ENCODE results near the gene COMMD7. TPM values are rescaled to one million over a fixed set of nuclear protein-coding genes. Genes with fewer than 3 reads are reported as not detected.
A peak's percentile ranks its signal among the peaks of the same experiment; 100 is the strongest.

COMMD7 gene
- total and polyA plus RNA-seq, 4 experiments from 2014 or later, result 29.6 to 154 (median 67.3) TPM

DNA sequence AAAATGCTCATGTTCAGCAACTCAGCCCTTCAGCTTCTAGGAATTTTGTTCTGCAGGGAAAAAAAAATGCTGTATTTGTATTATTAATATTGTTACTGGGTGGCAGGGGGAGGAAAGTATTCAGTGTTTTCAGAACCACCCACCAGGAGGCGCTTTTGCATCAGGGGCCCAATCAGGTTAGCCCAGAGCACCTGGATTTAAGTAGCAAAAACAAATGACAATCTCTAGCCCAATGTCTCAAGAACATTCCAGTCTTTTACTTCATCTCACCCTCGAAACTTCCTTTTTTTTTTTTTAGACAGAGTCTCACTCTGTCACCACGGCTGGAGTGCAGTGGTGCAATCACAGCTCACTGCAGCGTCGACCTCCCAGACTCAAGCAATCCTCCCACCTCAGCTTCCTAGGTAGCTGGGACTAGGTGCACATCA lies 68.9 kb downstream of the COMMD7 start:
- no peaks in the 10 kb centered on the region for H3K9me3 Mint-ChIP-seq
- CTCF ChIA-PET (ENCODE audit: partially characterized antibody), result interaction anchor here (0.7 to 13.0 kb wide), 21 partner anchors 8 to 574 kb away, joined by 3 to 422 read pairs (median 4); no protein-coding TSS in a partner anchor
- Histone ChIP-seq H3K9me3 (ENCODE audit: control insufficient read depth in 1 of 2, low read length in 2 of 2) (no peaks in the 10 kb centered on the region), H3K4me1 (ENCODE audit: insufficient read depth, low read length) (peaks cover 12% of the 10 kb centered on the region), H3K36me3 (ENCODE audit: insufficient read depth, low read length) (no peaks in the 10 kb centered on the region), H3K27me3 (ENCODE audit: insufficient read depth, low read length) (no peaks in the 10 kb centered on the region), H3K27ac (ENCODE audit: low read depth, low read length) (no peak overlapping the region), H3K4me3 (ENCODE audit: low read length in 2 of 2) (no peak overlapping the region)
- H3K27ac Mint-ChIP-seq, result peak overlapping the region in 1 of 7 donors; percentile 3
- peaks cover 3 to 20% (median 9%) of the 10 kb centered on the region in 4 donors for H3K4me1 Mint-ChIP-seq
- no peaks in the 10 kb centered on the region for H3K27me3 Mint-ChIP-seq
- DNase-seq, result peak; percentile 65 to 67 (median 65)
- intact Hi-C loops (cut with micrococcal nuclease), result loop anchor here (1.0 to 10.0 kb wide), 2 partner anchors 50 to 104 kb away; no protein-coding TSS in a partner anchor
- H3K36me3 Mint-ChIP-seq, result no peaks in the 10 kb centered on the region
- no peak overlapping the region for H3K4me3 Mint-ChIP-seq
- POLR2A ChIA-PET (ENCODE audit: partially characterized antibody), result interaction anchor here (0.6 to 1.9 kb wide), 3 partner anchors 17 to 104 kb away, joined by 3 to 9 read pairs (median 4); no protein-coding TSS in a partner anchor

DNA sequence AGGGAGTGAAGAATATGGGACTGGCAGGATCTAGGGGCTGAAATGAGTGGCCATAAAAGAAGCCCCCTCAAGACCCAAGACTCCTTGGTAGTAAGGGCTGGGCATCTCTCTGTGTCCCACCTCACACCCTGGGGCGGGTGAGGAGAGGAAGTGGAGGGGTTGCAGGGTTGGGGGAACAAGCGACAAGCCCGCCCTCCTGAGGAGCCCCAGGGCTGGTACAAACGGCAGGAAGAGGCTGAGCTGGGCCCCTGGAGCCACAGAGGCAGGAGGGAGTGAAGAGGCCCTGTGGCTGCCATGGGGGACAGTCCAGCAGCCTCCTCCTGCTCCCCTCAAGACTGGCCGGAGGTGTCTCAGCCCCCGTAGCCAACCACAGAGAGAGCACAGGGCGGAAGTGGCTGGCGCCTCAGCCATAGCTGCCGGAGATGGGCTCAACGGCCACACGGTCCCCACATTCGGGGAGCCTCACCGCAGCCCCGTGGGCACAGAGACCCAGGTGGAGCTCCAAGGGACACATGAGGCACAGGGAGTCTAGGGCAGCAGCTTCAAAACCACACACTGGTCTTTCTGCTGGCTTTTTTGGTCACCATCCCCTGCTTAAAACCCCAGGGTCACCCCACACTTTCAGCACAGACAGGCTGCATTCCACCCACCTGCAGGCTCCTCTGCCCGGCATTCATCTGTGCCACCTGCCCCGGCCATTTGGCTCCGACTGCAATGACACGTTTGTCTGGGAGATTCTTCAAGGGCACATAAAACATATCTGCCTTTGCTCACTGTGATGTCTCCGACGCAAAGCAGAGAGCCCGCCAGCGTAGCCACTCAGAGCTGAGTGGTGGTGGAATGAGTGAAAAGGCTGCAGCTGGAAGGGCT lies 70.0 kb downstream of the COMMD7 start:
- Mint-ChIP-seq H3K27me3 (no peaks in the 10 kb centered on the region), H3K36me3 (no peaks in the 10 kb centered on the region), H3K4me1 (peaks cover 3 to 20% (median 9%) of the 10 kb centered on the region in 4 donors), H3K4me3 (peak overlapping the region in 2 of 8 donors; percentile 26 to 39), H3K27ac (peak overlapping the region in 3 of 7 donors; percentile 19 to 53 (median 41)), H3K9me3 (no peaks in the 10 kb centered on the region)
- no peak for DNase-seq
- ChIA-PET POLR2A (ENCODE audit: partially characterized antibody) (interaction anchor here (0.6 to 1.9 kb wide), 2 partner anchors 105 to 106 kb away, joined by 3 to 9 read pairs; no protein-coding TSS in a partner anchor), CTCF (ENCODE audit: partially characterized antibody) (interaction anchor here (0.7 to 13.0 kb wide), 23 partner anchors 8 to 573 kb away, joined by 3 to 422 read pairs (median 4); no protein-coding TSS in a partner anchor)
- Histone ChIP-seq H3K4me1 (ENCODE audit: insufficient read depth, low read length) (peaks cover 12% of the 10 kb centered on the region), H3K27ac (ENCODE audit: low read depth, low read length) (no peak overlapping the region), H3K27me3 (ENCODE audit: insufficient read depth, low read length) (no peaks in the 10 kb centered on the region), H3K4me3 (ENCODE audit: low read length in 2 of 2) (no peak overlapping the region), H3K36me3 (ENCODE audit: insufficient read depth, low read length) (no peaks in the 10 kb centered on the region), H3K9me3 (ENCODE audit: control insufficient read depth in 1 of 2, low read length in 2 of 2) (no peaks in the 10 kb centered on the region)
- intact Hi-C loops (cut with micrococcal nuclease), result loop anchor here (10.0 kb wide), 1 partner anchor 52 kb away; no protein-coding TSS in a partner anchor

DNA sequence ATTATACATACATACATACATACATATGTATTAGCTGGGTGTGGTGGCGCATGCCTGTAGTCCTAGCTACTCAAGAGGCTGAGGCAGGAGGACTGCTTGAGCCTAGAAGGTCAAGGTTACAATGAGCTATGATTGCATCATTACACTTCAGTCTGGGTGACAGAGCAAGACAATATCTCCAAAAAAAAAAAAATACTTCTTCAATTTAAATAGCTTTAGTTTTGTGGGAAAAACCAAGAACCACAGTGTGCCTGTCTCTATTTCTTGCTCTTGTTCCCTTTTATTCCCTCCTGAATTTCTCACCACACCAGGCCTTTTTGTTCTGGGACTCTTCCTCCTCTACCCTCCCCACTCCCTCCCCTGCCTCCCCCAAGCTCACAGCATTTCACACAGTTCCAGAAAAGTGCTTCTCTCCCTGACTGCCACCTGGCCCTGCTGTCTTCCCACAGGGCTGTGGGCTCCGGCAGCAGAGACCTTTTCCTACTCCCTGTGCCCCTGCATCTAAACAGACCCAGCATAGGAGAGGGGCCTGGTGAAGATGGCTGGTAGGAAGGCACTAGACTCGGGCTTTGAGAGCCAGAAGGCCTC lies 70.8 kb downstream of the COMMD7 start:
- H3K27me3 ChIP-seq (ENCODE audit: insufficient read depth, low read length), result no peaks in the 10 kb centered on the region
- Mint-ChIP-seq H3K9me3 (no peaks in the 10 kb centered on the region), H3K36me3 (no peaks in the 10 kb centered on the region), H3K4me1 (peaks cover 3 to 18% (median 9%) of the 10 kb centered on the region in 4 donors), H3K27ac (peak overlapping the region in 3 of 7 donors; percentile 19 to 53 (median 42)), H3K4me3 (peak overlapping the region in 1 of 8 donors; percentile 26), H3K27me3 (no peaks in the 10 kb centered on the region)
- intact Hi-C loops (cut with micrococcal nuclease), result loop anchor here (10.0 kb wide), 1 partner anchor 52 kb away; no protein-coding TSS in a partner anchor
- H3K27ac ChIP-seq (ENCODE audit: low read depth, low read length), result no peak overlapping the region
- H3K9me3 ChIP-seq (ENCODE audit: control insufficient read depth in 1 of 2, low read length in 2 of 2), result no peaks in the 10 kb centered on the region
- no peak for DNase-seq
- peaks cover 12% of the 10 kb centered on the region for H3K4me1 ChIP-seq (ENCODE audit: insufficient read depth, low read length)
- H3K4me3 ChIP-seq (ENCODE audit: low read length in 2 of 2), result no peak overlapping the region
- CTCF ChIA-PET (ENCODE audit: partially characterized antibody), result interaction anchor here (0.8 to 13.0 kb wide), 9 partner anchors 9 to 213 kb away, joined by 3 to 422 read pairs (median 3); partner anchors contain the start of gene MAPRE1
- POLR2A ChIA-PET (ENCODE audit: partially characterized antibody), result interaction anchor here (0.6 kb wide), 1 partner anchor 106 kb away, joined by 3 read pairs; no protein-coding TSS in a partner anchor
- no peaks in the 10 kb centered on the region for H3K36me3 ChIP-seq (ENCODE audit: insufficient read depth, low read length)

DNA sequence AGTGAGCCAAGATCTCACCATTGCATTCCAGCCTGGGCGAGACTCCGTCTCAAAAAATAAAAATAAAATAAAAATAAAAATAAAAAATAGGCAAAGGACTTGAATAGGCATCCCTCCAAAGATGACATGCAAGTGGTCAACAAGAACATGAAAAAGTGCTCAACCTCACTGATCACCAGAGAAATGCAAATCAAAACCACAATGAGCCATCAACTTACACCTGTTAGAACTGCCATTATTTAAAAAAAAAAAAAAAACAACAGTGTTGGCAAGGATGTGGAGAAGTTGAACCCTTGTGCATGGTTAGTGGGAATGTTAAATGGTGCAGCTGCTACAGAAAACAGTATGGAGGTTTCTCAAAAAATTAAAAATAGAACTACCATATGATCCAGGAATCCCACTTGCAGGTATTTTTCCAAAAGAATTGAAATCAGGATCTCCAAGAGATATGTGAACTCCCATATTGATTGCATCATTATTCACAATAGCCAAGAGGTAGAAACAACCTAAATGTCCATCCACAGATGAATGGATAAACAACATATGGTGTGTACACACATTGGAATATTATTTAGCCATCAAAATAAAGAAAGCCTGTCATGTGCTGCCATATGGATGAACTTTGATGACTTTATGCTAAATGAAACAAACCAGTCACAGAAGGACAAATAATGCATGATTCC lies 72.4 kb downstream of the COMMD7 start:
- Histone ChIP-seq H3K4me3 (ENCODE audit: low read length in 2 of 2) (no peak overlapping the region), H3K27ac (ENCODE audit: low read depth, low read length) (no peak overlapping the region), H3K4me1 (ENCODE audit: insufficient read depth, low read length) (peaks cover 12% of the 10 kb centered on the region), H3K9me3 (ENCODE audit: control insufficient read depth in 1 of 2, low read length in 2 of 2) (no peaks in the 10 kb centered on the region), H3K36me3 (ENCODE audit: insufficient read depth, low read length) (no peaks in the 10 kb centered on the region), H3K27me3 (ENCODE audit: insufficient read depth, low read length) (no peaks in the 10 kb centered on the region)
- ChIA-PET CTCF (ENCODE audit: partially characterized antibody) (interaction anchor here (1.3 to 13.0 kb wide), 3 partner anchors 106 to 149 kb away, joined by 3 to 422 read pairs (median 17); partner anchors contain the start of gene MAPRE1), POLR2A (ENCODE audit: partially characterized antibody) (no interaction called here)
- Mint-ChIP-seq H3K27me3 (no peaks in the 10 kb centered on the region), H3K4me3 (no peak overlapping the region), H3K9me3 (no peaks in the 10 kb centered on the region), H3K4me1 (peaks cover 3 to 14% (median 8%) of the 10 kb centered on the region in 4 donors), H3K36me3 (no peaks in the 10 kb centered on the region), H3K27ac (no peak overlapping the region)
- intact Hi-C loops (cut with micrococcal nuclease), result loop anchor here (10.0 kb wide), 1 partner anchor 54 kb away; no protein-coding TSS in a partner anchor
- DNase-seq, result no peak

DNA sequence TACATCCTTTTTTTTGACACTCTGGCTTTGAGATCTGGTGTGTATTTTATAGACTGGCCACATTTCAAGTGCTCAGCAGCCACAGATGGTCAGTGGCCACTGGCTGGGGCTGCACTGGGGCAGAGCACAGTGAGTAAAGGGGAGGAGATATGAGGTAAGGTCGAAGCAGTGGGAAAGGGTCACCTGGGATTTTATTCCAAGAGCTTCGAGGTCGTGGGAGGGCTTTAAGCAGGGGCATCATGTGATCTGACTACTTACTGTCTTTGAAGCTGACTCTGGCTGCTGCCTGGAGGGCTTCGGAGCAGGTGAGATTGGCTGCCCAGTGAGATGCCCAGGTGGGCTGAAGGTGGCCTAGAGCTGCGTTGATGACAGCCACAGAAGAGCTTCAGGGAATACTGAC lies 76.2 kb downstream of the COMMD7 start:
- ChIA-PET CTCF (ENCODE audit: partially characterized antibody) (interaction anchor here (1.0 to 1.6 kb wide), 3 partner anchors 8 to 145 kb away, joined by 3 to 6 read pairs (median 4); no protein-coding TSS in a partner anchor), POLR2A (ENCODE audit: partially characterized antibody) (no interaction called here)
- Histone ChIP-seq H3K36me3 (ENCODE audit: insufficient read depth, low read length) (no peaks in the 10 kb centered on the region), H3K27ac (ENCODE audit: low read depth, low read length) (no peak overlapping the region), H3K4me3 (ENCODE audit: low read length in 2 of 2) (no peak overlapping the region), H3K9me3 (ENCODE audit: control insufficient read depth in 1 of 2, low read length in 2 of 2) (no peaks in the 10 kb centered on the region), H3K4me1 (ENCODE audit: insufficient read depth, low read length) (no peaks in the 10 kb centered on the region), H3K27me3 (ENCODE audit: insufficient read depth, low read length) (no peaks in the 10 kb centered on the region)
- no peaks in the 10 kb centered on the region for H3K27me3 Mint-ChIP-seq
- H3K36me3 Mint-ChIP-seq, result no peaks in the 10 kb centered on the region
- H3K27ac Mint-ChIP-seq, result no peak overlapping the region
- no peaks in the 10 kb centered on the region for H3K9me3 Mint-ChIP-seq
- H3K4me1 Mint-ChIP-seq, result no peaks in the 10 kb centered on the region
- H3K4me3 Mint-ChIP-seq, result peak overlapping the region in 1 of 8 donors; percentile 55
- intact Hi-C loops (cut with micrococcal nuclease), result no loop called here
- no peak for DNase-seq

DNA sequence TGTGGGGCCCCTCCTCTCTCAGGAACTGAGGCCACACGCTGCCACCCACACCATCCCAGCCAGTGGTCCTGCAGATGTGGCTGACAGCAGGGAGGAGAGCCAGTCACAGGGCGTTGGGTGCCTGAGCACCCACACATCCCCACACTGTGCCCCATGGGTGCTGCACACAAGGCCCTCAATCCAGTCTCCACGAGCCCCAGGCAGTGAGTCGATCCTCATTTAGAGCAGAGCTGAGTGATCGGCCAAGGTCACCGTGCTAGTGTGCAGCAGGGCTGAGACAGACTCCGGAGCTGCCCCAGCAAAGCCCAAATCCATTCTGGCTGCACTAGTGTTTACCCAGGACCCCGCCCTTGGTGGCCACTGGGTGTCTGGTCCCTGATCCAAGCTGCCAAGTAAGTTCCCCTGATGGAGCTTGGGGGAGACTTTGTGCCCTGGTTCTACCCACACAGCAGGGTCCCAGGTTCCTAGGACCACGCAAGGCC lies 78.5 kb downstream of the COMMD7 start:
- Mint-ChIP-seq H3K4me1 (no peaks in the 10 kb centered on the region), H3K9me3 (peaks cover 0 to 5% (median under 1%) of the 10 kb centered on the region in 8 donors), H3K27ac (no peak overlapping the region), H3K27me3 (no peaks in the 10 kb centered on the region), H3K4me3 (no peak overlapping the region), H3K36me3 (no peaks in the 10 kb centered on the region)
- POLR2A ChIA-PET (ENCODE audit: partially characterized antibody), result no interaction called here
- H3K4me1 ChIP-seq (ENCODE audit: insufficient read depth, low read length), result no peaks in the 10 kb centered on the region
- intact Hi-C loops (cut with micrococcal nuclease), result no loop called here
- H3K27ac ChIP-seq (ENCODE audit: low read depth, low read length), result no peak overlapping the region
- H3K4me3 ChIP-seq (ENCODE audit: low read length in 2 of 2), result no peak overlapping the region
- DNase-seq, result no peak
- H3K36me3 ChIP-seq (ENCODE audit: insufficient read depth, low read length), result no peaks in the 10 kb centered on the region
- no peaks in the 10 kb centered on the region for H3K27me3 ChIP-seq (ENCODE audit: insufficient read depth, low read length)
- CTCF ChIA-PET (ENCODE audit: partially characterized antibody), result interaction anchor here (0.6 to 1.6 kb wide), 3 partner anchors 9 to 113 kb away, joined by 3 to 4 read pairs (median 3); partner anchors contain the start of gene C20orf203
- no peaks in the 10 kb centered on the region for H3K9me3 ChIP-seq (ENCODE audit: control insufficient read depth in 1 of 2, low read length in 2 of 2)
